SJSA1 (cell line): ENCODE data around the gene STIM1. TPM values are rescaled to one million over a fixed set of nuclear protein-coding genes. Genes with fewer than 3 reads are reported as not detected.

Experiments used
- DNase-seq, 2 experiments: peaks; one replicate each; pipeline ENCODE4 v3.0.0-alpha.2; 2015 to 2020; ENCODE audit warnings: low spot score in 2 of 2, low read depth in 1 of 2
- H3K27ac ChIP-seq: fragments of 250-450 bp; sonication (Bioruptor Pico); 2 replicates; pipeline ENCODE4 v1.5.1; 2020; ENCODE audit warnings: mild to moderate bottlenecking, moderate library complexity
- H3K27me3 ChIP-seq: fragments of 250-450 bp; sonication (Bioruptor Pico); replicated peaks from 2 replicates; pipeline ENCODE4 v1.5.1; 2020; ENCODE audit warnings: mild to moderate bottlenecking, moderate library complexity
- H3K36me3 ChIP-seq: fragments of 250-450 bp; sonication (Bioruptor Pico); 2 replicates; pipeline ENCODE4 v1.5.1; 2020; ENCODE audit warnings: mild to moderate bottlenecking
- H3K4me1 ChIP-seq: fragments of 250-450 bp; sonication (Bioruptor Pico); replicated peaks from 2 replicates; pipeline ENCODE4 v1.6.1; 2021; ENCODE audit warnings: mild to moderate bottlenecking
- H3K4me3 ChIP-seq: fragments of 250-450 bp; sonication (Bioruptor Pico); 2 replicates; pipeline ENCODE4 v1.5.1; 2020; ENCODE audit warnings: mild to moderate bottlenecking
- H3K9me3 ChIP-seq: fragments of 250-450 bp; sonication (Bioruptor Pico); replicated peaks from 2 replicates; pipeline ENCODE4 v1.5.1; 2020; ENCODE audit warnings: mild to moderate bottlenecking
- total RNA-seq: library from RNA; depleted of rRNA; stranded (reverse); fragments of >200 nt; shearing (Covaris generic); gene quantifications from 2 replicates; pipeline ENCODE4 v1.2.3, GENCODE V29; 2014

Gene STIM1
- total RNA-seq, 1 experiment from 2014 or later = 87.2 TPM

DNA sequence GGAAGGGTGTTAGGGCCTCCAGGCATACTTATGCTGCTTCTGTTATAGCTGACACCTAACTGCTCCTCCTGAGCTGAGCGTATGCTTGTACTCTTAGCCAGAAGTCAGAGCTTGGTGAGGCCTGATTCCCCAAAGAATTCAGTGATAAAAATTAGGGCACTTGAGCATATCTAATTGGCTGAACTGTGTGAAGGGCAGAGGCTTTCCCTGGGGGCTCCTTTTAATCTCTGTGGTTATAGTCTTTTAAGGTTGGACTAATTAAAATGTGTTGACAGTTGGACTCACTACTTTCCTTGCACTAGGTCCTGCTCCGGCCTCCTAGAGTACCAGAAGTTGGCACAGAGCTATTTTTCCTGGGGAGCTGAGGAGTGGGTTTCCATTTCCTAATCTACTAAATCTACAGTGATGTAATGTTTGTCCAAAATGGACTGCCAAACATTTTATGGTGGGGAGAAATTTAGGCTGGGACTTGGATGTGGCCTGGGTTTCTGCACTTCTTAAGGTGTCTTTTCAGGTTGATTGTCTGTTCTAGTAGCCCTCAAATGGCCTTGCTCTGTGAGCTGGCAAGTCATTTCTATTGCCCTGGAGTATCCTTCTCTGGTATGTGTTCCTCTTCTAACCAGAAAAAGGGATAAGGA, 18.4 kb downstream of the STIM1 start:
- H3K27ac ChIP-seq = no peak overlapping the region
- no peaks in the 10 kb centered on the region for H3K36me3 ChIP-seq
- H3K4me1 ChIP-seq = peaks cover 9% of the 10 kb centered on the region; the same call in 1 of the 2 replicates
- no peaks in the 10 kb centered on the region for H3K9me3 ChIP-seq
- H3K27me3 ChIP-seq = no peaks in the 10 kb centered on the region
- H3K4me3 ChIP-seq = no peak overlapping the region
- DNase-seq = no peak

- DNase-seq = no peak
- H3K9me3 ChIP-seq = no peaks in the 10 kb centered on the region
- H3K36me3 ChIP-seq = no peaks in the 10 kb centered on the region
- H3K4me3 ChIP-seq = no peak overlapping the region
- no peak overlapping the region for H3K27ac ChIP-seq
- H3K27me3 ChIP-seq = no peaks in the 10 kb centered on the region
- H3K4me1 ChIP-seq = peaks cover 6% of the 10 kb centered on the region; the same call in 1 of the 2 replicates
Measured at GRCh38 chr11:3876613-3877012, 21.1 kb downstream of the STIM1 start.

DNA sequence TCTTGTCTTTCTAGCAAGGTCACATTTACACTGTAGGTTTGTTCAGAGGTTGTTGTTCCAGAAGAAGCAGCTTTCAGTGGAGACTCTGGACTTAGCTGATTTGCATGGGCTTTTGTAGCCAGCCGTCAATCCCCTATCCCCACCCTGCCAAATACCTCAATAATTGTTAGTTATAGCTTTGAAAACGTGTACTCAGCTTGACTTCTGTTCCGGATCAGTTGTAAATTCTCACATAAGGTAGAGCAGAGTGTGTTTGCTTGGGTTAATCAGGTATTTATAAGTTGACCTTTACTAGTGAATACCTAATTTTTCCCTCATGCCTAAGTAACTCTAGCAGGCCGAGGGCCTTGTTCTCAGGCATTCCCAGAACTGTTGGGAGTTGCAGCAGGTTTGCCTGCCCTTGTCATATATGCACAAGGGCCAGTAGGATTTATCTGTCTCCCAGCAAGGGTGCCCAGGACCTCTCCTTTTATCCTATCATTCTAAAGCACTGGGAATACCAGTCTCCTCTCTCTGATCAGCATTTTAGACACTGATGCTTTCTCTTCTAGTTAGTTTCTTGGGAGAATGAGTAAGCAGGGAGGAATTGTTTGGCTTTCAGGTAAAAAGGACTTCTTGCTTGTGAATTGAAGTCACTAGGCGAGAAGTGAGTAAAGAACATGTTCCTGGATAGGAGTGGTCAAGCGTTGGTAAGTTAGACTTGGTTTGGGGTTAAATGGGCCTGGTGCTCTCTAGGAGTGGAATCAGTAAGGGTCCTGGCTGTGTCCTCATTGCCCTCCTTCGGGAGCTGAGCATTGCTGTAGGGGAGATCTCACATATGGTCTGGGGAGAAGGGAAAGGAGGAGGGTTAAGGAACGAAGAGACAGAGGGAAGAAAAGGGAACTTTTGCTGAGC, 22.1 kb downstream of the STIM1 start:
- Histone ChIP-seq H3K27ac (no peak overlapping the region), H3K4me3 (no peak overlapping the region), H3K9me3 (no peaks in the 10 kb centered on the region), H3K27me3 (no peaks in the 10 kb centered on the region), H3K4me1 (peaks cover 6% of the 10 kb centered on the region; the same call in 1 of the 2 replicates), H3K36me3 (no peaks in the 10 kb centered on the region)
- DNase-seq = no peak

GRCh38 chr11:3878258-3878584, 22.8 kb downstream of the STIM1 start:
- H3K4me1 ChIP-seq = peaks cover 6% of the 10 kb centered on the region; the same call in 1 of the 2 replicates
- H3K27ac ChIP-seq = no peak overlapping the region
- no peaks in the 10 kb centered on the region for H3K27me3 ChIP-seq
- H3K36me3 ChIP-seq = no peaks in the 10 kb centered on the region
- H3K4me3 ChIP-seq = no peak overlapping the region
- no peak for DNase-seq
- no peaks in the 10 kb centered on the region for H3K9me3 ChIP-seq

GRCh38 chr11:3879216-3879966, 23.9 kb downstream of the STIM1 start:
- Histone ChIP-seq H3K4me3 (no peak overlapping the region), H3K27me3 (no peaks in the 10 kb centered on the region), H3K9me3 (no peaks in the 10 kb centered on the region), H3K36me3 (no peaks in the 10 kb centered on the region; the same call in 1 of the 2 replicates), H3K4me1 (peaks cover 6% of the 10 kb centered on the region; the same call in 1 of the 2 replicates), H3K27ac (no peak overlapping the region)
- no peak for DNase-seq

DNA sequence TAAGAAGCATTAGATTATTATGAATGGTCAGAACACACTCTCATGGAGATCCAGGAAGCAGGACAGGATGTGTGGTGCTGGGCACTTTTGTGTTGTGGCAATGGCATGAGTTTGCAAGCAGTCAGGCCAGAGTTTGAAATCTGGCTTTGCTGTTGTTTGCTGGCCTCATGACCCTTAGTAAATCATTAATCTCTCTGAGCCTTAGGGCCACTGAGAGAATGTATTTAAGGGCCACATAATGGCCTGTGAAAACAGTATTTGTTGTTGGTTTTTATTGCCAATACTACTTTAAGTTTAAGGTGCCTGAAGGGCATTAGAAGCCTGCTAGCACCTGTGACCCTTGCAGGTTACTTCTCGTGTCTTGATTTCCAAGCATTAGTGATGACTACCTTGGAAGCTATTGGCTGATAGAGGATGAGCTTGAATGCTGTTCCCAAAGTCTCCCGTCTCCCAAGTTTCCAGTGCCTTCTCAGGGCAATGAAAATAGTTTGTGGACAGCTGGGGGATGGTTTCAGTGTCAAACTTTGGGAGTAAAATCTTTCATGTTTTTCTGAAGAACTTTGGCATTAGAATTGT, 24.6 kb downstream of the STIM1 start:
- no peaks in the 10 kb centered on the region for H3K9me3 ChIP-seq
- H3K27me3 ChIP-seq = no peaks in the 10 kb centered on the region
- no peak for DNase-seq
- no peaks in the 10 kb centered on the region; the same call in 1 of the 2 replicates for H3K36me3 ChIP-seq
- H3K4me1 ChIP-seq = peaks cover 6% of the 10 kb centered on the region; the same call in 1 of the 2 replicates
- no peak overlapping the region for H3K27ac ChIP-seq
- H3K4me3 ChIP-seq = no peak overlapping the region

- no peak for DNase-seq
- H3K27ac ChIP-seq = no peak overlapping the region
Measured at GRCh38 chr11:3880724-3881123, 25.3 kb downstream of the STIM1 start.

DNA sequence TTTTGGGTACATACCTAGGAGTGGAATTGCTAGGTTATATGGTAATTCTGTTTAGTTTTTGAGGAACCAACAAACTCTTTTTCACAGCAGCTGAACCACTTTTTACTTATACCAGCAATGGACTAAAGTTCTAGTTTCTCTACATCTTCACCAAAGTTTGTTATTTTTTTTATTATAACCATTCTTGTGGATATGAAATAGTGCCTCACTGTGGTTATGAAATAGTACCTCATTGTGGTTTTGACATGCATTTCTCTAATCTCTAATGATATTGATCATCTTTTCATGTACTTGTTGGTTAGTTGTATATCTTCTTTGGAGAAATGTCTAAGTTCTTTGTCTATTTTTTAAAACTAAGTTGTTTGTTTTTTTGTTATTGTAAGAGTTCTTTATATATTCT, 27.2 kb downstream of the STIM1 start:
- DNase-seq = no peak
- Histone ChIP-seq H3K27me3 (no peaks in the 10 kb centered on the region), H3K4me3 (no peak overlapping the region), H3K9me3 (no peaks in the 10 kb centered on the region), H3K36me3 (no peaks in the 10 kb centered on the region; the same call in 1 of the 2 replicates), H3K4me1 (peaks cover 3% of the 10 kb centered on the region; the same call in 1 of the 2 replicates), H3K27ac (no peak overlapping the region)

More at GRCh38 chr11:3880724-3881123, 25.3 kb downstream of the STIM1 start:
- Histone ChIP-seq H3K4me3 (no peak overlapping the region), H3K36me3 (no peaks in the 10 kb centered on the region; the same call in 1 of the 2 replicates), H3K27me3 (no peaks in the 10 kb centered on the region), H3K9me3 (no peaks in the 10 kb centered on the region), H3K4me1 (peaks cover 6% of the 10 kb centered on the region)

DNA sequence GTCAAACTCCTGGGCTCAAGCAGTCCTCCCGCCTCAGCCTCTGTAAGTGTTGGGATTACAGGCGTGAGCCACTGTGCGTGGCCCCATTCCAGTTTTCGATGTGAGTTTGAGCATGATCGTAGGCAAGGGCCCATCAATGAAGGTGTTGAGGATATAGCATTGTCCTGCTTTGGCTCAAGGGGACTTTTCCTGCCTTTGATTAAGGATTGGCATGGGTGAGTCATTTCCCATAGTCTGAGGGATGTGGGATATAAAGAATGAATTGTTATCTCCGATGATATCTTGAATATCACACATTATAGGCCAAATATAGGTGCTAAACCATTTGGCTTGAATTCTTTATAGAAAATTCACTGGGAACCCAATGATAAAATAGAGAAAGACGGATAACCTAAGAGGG, 30.4 kb downstream of the STIM1 start:
- Histone ChIP-seq H3K36me3 (no peaks in the 10 kb centered on the region; the same call in 1 of the 2 replicates), H3K27me3 (no peaks in the 10 kb centered on the region), H3K4me3 (no peak overlapping the region), H3K27ac (no peak overlapping the region), H3K9me3 (no peaks in the 10 kb centered on the region), H3K4me1 (peaks cover 3% of the 10 kb centered on the region; the same call in 1 of the 2 replicates)
- DNase-seq = no peak

DNA sequence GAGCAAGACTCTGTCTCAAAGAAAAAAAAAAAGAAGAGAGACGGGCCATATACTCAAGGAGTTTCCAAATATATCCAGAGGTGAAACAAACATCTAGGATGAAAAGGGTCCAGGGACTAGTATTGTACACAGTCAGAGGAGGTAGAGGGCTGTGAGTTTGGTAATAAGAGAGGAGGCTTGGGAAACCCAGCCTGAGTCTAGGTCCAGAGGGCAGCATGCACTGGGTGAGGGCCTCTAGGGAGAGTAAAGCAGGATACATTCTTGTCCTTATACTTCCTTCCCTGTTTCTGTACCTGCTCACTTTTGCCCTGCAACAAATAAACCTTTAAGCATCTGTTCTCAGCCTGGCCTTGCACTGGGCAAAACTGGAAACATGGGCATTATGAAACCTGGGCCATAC, 31.5 kb downstream of the STIM1 start:
- Histone ChIP-seq H3K4me1 (peaks cover 3% of the 10 kb centered on the region; the same call in 1 of the 2 replicates), H3K27me3 (no peaks in the 10 kb centered on the region), H3K9me3 (no peaks in the 10 kb centered on the region), H3K4me3 (no peak overlapping the region), H3K27ac (no peak overlapping the region), H3K36me3 (no peaks in the 10 kb centered on the region; the same call in 1 of the 2 replicates)
- DNase-seq = no peak

GRCh38 chr11:3888876-3889275, 33.4 kb downstream of the STIM1 start:
- Histone ChIP-seq H3K27ac (no peak overlapping the region), H3K4me1 (peaks cover 12% of the 10 kb centered on the region), H3K36me3 (no peaks in the 10 kb centered on the region; the same call in none of the 2 replicates), H3K27me3 (no peaks in the 10 kb centered on the region), H3K4me3 (no peak overlapping the region), H3K9me3 (no peaks in the 10 kb centered on the region)
- no peak for DNase-seq

DNA sequence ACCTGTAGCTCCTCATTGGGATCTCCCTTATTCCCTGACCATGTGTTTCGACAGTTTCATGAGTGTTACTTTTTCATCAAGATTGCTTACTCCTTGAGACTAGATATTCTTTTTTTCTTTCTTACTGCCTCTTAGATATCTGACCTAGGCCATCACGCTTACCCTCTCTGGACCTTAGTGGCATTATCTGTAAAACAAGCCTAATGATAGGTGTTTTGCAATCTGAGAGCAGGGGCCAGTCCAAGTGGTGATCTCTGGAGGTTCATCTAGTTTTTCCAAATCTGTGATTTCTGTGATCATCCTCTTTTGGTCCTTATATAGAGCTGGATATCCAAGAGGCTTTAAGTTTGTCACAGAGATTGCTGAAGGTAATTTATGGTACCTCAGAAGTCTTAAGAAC, 34.5 kb downstream of the STIM1 start:
- no peak overlapping the region for H3K4me3 ChIP-seq
- no peaks in the 10 kb centered on the region for H3K9me3 ChIP-seq
- H3K27ac ChIP-seq = no peak overlapping the region
- no peak for DNase-seq
- no peaks in the 10 kb centered on the region for H3K27me3 ChIP-seq
- no peaks in the 10 kb centered on the region; the same call in 1 of the 2 replicates for H3K36me3 ChIP-seq
- H3K4me1 ChIP-seq = peaks cover 24% of the 10 kb centered on the region

GRCh38 chr11:3890806-3891205, 35.3 kb downstream of the STIM1 start:
- Histone ChIP-seq H3K27ac (no peak overlapping the region), H3K9me3 (no peaks in the 10 kb centered on the region), H3K36me3 (no peaks in the 10 kb centered on the region; the same call in 1 of the 2 replicates), H3K4me3 (no peak overlapping the region), H3K4me1 (peaks cover 26% of the 10 kb centered on the region), H3K27me3 (no peaks in the 10 kb centered on the region)
- no peak for DNase-seq
